ENCODE data around the gene SLC45A1.

Gene SLC45A1

GRCh38 chr1:8356256-8357209 is 38.6 kb downstream of the SLC45A1 start:
- DNase-seq (ENCODE audit: low read depth) = no peak
- TF ChIP-seq CTCF (conservative IDR thresholded peaks at IDR 0.05; ENCODE audit: control insufficient read depth, insufficient read depth, low read depth, low read length) = no peak

GRCh38 chr1:8357329-8358101 is 39.6 kb downstream of the SLC45A1 start:
- no peak for TF ChIP-seq CTCF (conservative IDR thresholded peaks at IDR 0.05; ENCODE audit: control insufficient read depth, insufficient read depth, low read depth, low read length)

More at GRCh38 chr1:8356256-8357209, 38.6 kb downstream of the SLC45A1 start:
- no peak overlapping the region for H3K4me3 ChIP-seq (ENCODE audit: control insufficient read depth, low read depth, low read length)

GRCh38 chr1:8358241-8358896 is 40.5 kb downstream of the SLC45A1 start:
- TF ChIP-seq CTCF (conservative IDR thresholded peaks at IDR 0.05; ENCODE audit: control insufficient read depth, insufficient read depth, low read depth, low read length) = no peak
- no peak for DNase-seq (ENCODE audit: low read depth)
- no peak overlapping the region for H3K4me3 ChIP-seq (ENCODE audit: control insufficient read depth, low read depth, low read length)

More at GRCh38 chr1:8357329-8358101, 39.6 kb downstream of the SLC45A1 start:
- DNase-seq (ENCODE audit: low read depth) = no peak
- H3K4me3 ChIP-seq (ENCODE audit: control insufficient read depth, low read depth, low read length) = no peak overlapping the region

GRCh38 chr1:8358897-8359616 is 41.1 kb downstream of the SLC45A1 start:
- TF ChIP-seq CTCF (conservative IDR thresholded peaks at IDR 0.05; ENCODE audit: control insufficient read depth, insufficient read depth, low read depth, low read length) = no peak
- H3K4me3 ChIP-seq (ENCODE audit: control insufficient read depth, low read depth, low read length) = no peak overlapping the region

GRCh38 chr1:8359617-8360481 is 41.9 kb downstream of the SLC45A1 start:
- TF ChIP-seq CTCF (conservative IDR thresholded peaks at IDR 0.05; ENCODE audit: control insufficient read depth, insufficient read depth, low read depth, low read length) = no peak
- no peak for DNase-seq (ENCODE audit: low read depth)

More at GRCh38 chr1:8358897-8359616, 41.1 kb downstream of the SLC45A1 start:
- no peak for DNase-seq (ENCODE audit: low read depth)

More at GRCh38 chr1:8359617-8360481, 41.9 kb downstream of the SLC45A1 start:
- H3K4me3 ChIP-seq (ENCODE audit: control insufficient read depth, low read depth, low read length) = no peak overlapping the region

Data from fibroblast of mammary gland (primary cell).